SHP77 (cell line): ENCODE results near the gene INTS7.
"Not testable (repeated sequence)": the region's sequence is repeated elsewhere in the genome, so short reads cannot be mapped to it uniquely, and the experiment has no call there.

Experiments
- DNase-seq, 2 experiments: peaks; one replicate each; lab custom pipeline; 2025; lab: John Stamatoyannopoulos, UW

Gene INTS7

GRCh38 chr1:211932933-211933254, 102.5 kb downstream of the INTS7 start:
- DNase-seq: no peak

GRCh38 chr1:211932231-211932932, 103.0 kb downstream of the INTS7 start:
- DNase-seq: no peak

- DNase-seq: no peak
These were observed 105.7 kb downstream of the INTS7 start for GRCh38 chr1:211929683-211930082.

- peak; percentile 69 to 79 for DNase-seq
These were observed 106.2 kb downstream of the INTS7 start for GRCh38 chr1:211928993-211929637.

- no peak for DNase-seq
These were observed 107.0 kb downstream of the INTS7 start for GRCh38 chr1:211928290-211928801.

- peak; percentile 83 to 90 for DNase-seq
These were observed 110.3 kb downstream of the INTS7 start for GRCh38 chr1:211925016-211925415.

GRCh38 chr1:211924256-211924655, 111.1 kb downstream of the INTS7 start:
- DNase-seq: no peak

- no peak for DNase-seq
These were observed 112.3 kb downstream of the INTS7 start for GRCh38 chr1:211923095-211923494.

- DNase-seq: no peak
These were observed 113.7 kb downstream of the INTS7 start for GRCh38 chr1:211921579-211922095.

- no peak for DNase-seq
These were observed 114.6 kb downstream of the INTS7 start for GRCh38 chr1:211920602-211921226.

GRCh38 chr1:211920141-211920572, 115.2 kb downstream of the INTS7 start:
- peak in 1 of 2 experiments; percentile 25 for DNase-seq

GRCh38 chr1:211918843-211919414, 116.4 kb downstream of the INTS7 start:
- no peak for DNase-seq

GRCh38 chr1:211916458-211916857, 118.9 kb downstream of the INTS7 start:
- DNase-seq: not testable (repeated sequence)

- no peak for DNase-seq
These were observed 119.4 kb downstream of the INTS7 start for GRCh38 chr1:211915924-211916323.

GRCh38 chr1:211912844-211913432, 122.4 kb downstream of the INTS7 start:
- DNase-seq: no peak

- no peak for DNase-seq
These were observed 123.3 kb downstream of the INTS7 start for GRCh38 chr1:211912038-211912437.

- DNase-seq: no peak
These were observed 124.4 kb downstream of the INTS7 start for GRCh38 chr1:211910913-211911485.

GRCh38 chr1:211910113-211910884, 125.1 kb downstream of the INTS7 start:
- DNase-seq: no peak

- no peak for DNase-seq
These were observed 126.0 kb downstream of the INTS7 start for GRCh38 chr1:211909395-211909794.

GRCh38 chr1:211908951-211909350, 126.4 kb downstream of the INTS7 start:
- DNase-seq: no peak

- DNase-seq: no peak
These were observed 126.9 kb downstream of the INTS7 start for GRCh38 chr1:211908453-211908852.
